Large intestine (tissue), 12 donors: ENCODE measurements around the gene PSMG4. TPM values are rescaled to one million over a fixed set of nuclear protein-coding genes. Genes with fewer than 3 reads are reported as not detected.

Experiments used
- DNase-seq, 2 donors: peaks; one replicate each; pipeline versions ENCODE4 v3.0.0 to v3.0.0-alpha.2; 2013
- H3K27ac ChIP-seq: one replicate; pipeline ENCODE4 v1.5.1; 2013; ENCODE audit warnings: low read length
- H3K27me3 ChIP-seq: 2 replicates; pipeline ENCODE4 v1.6.1; 2013; ENCODE audit warnings: low read length; ENCODE audit not compliant: control insufficient read depth, insufficient read depth
- H3K36me3 ChIP-seq: 2 replicates; pipeline ENCODE4 v1.6.1; 2013; ENCODE audit warnings: low read length; ENCODE audit not compliant: control insufficient read depth, insufficient read depth
- H3K4me1 ChIP-seq: one replicate; pipeline ENCODE4 v1.6.1; 2013; ENCODE audit warnings: low read length; ENCODE audit not compliant: control insufficient read depth, insufficient read depth
- H3K4me3 ChIP-seq: one replicate; pipeline ENCODE4 v1.5.1; 2013; ENCODE audit warnings: low read length
- H3K9me3 ChIP-seq: one replicate; pipeline ENCODE4 v1.6.1; 2013; ENCODE audit warnings: mild to moderate bottlenecking, low read depth, low read length, moderate library complexity; ENCODE audit not compliant: control insufficient read depth
- WGBS: methylation state at CpG from one replicate; pipeline ENCODE4 v1.1.5; 2013; ENCODE audit warnings: low lambda C conversion rate; ENCODE audit not compliant: insufficient coverage; 5-methylcytosine and 5-hydroxymethylcytosine counted together
- long read RNA-seq, 11 donors: transcript quantifications; one replicate each; lab custom pipeline, GENCODE V29; 2026
- polyA plus RNA-seq: library from polyadenylated mRNA; unstranded; fragments of 120-200 nt; gene quantifications from one replicate; pipeline ENCODE4 v1.2.1, GENCODE V29; 2013

The PSMG4 gene, protein sequence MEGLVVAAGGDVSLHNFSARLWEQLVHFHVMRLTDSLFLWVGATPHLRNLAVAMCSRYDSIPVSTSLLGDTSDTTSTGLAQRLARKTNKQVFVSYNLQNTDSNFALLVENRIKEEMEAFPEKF
- polyA plus RNA-seq, result 25.2 TPM
- long read RNA-seq, donor 1, full-length matches to known transcripts, result 9 of 9 reads
- long read RNA-seq, donor 1, partial matches to known transcripts, result 0 of 9 reads
- long read RNA-seq, donor 1, other reads (novel, unspliced or antisense), result 0 of 9 reads
- long read RNA-seq, donor 2, full-length matches to known transcripts, result 24 of 24 reads
- long read RNA-seq, donor 2, partial matches to known transcripts, result 0 of 24 reads
- long read RNA-seq, donor 2, other reads (novel, unspliced or antisense), result 0 of 24 reads
- long read RNA-seq, donor 3, full-length matches to known transcripts, result 26 of 33 reads
- long read RNA-seq, donor 3, partial matches to known transcripts, result 7 of 33 reads
- long read RNA-seq, donor 3, other reads (novel, unspliced or antisense), result 0 of 33 reads
- long read RNA-seq, donor 4, partial matches to known transcripts, result 0 of 1 reads
- long read RNA-seq, donor 4, other reads (novel, unspliced or antisense), result 0 of 1 reads
- long read RNA-seq, donor 5, partial matches to known transcripts, result 0 of 5 reads
- long read RNA-seq, donor 5, other reads (novel, unspliced or antisense), result 0 of 5 reads
- long read RNA-seq, donor 6, transcript PSMG4-206 (3 exons, 838 nt), result major isoform, 9 of 16 reads
- long read RNA-seq, donor 6, partial matches to known transcripts, result 5 of 16 reads
- long read RNA-seq, donor 6, other reads (novel, unspliced or antisense), result 0 of 16 reads
- long read RNA-seq, donor 7, full-length matches to known transcripts, result 6 of 6 reads
- long read RNA-seq, donor 7, partial matches to known transcripts, result 0 of 6 reads
- long read RNA-seq, donor 7, other reads (novel, unspliced or antisense), result 0 of 6 reads
- long read RNA-seq, donor 8, full-length matches to known transcripts, result 13 of 19 reads
- long read RNA-seq, donor 8, partial matches to known transcripts, result 6 of 19 reads
- long read RNA-seq, donor 8, other reads (novel, unspliced or antisense), result 0 of 19 reads
- long read RNA-seq, donor 9, full-length matches to known transcripts, result 17 of 17 reads
- long read RNA-seq, donor 9, partial matches to known transcripts, result 0 of 17 reads
- long read RNA-seq, donor 9, other reads (novel, unspliced or antisense), result 0 of 17 reads
- long read RNA-seq, donor 10, transcript PSMG4-206 (3 exons, 838 nt), result major isoform, 13 of 15 reads
- long read RNA-seq, donor 10, partial matches to known transcripts, result 0 of 15 reads
- long read RNA-seq, donor 10, other reads (novel, unspliced or antisense), result 0 of 15 reads
- long read RNA-seq, donor 11, full-length matches to known transcripts, result 17 of 17 reads
- long read RNA-seq, donor 11, partial matches to known transcripts, result 0 of 17 reads
- long read RNA-seq, donor 11, other reads (novel, unspliced or antisense), result 0 of 17 reads

DNA sequence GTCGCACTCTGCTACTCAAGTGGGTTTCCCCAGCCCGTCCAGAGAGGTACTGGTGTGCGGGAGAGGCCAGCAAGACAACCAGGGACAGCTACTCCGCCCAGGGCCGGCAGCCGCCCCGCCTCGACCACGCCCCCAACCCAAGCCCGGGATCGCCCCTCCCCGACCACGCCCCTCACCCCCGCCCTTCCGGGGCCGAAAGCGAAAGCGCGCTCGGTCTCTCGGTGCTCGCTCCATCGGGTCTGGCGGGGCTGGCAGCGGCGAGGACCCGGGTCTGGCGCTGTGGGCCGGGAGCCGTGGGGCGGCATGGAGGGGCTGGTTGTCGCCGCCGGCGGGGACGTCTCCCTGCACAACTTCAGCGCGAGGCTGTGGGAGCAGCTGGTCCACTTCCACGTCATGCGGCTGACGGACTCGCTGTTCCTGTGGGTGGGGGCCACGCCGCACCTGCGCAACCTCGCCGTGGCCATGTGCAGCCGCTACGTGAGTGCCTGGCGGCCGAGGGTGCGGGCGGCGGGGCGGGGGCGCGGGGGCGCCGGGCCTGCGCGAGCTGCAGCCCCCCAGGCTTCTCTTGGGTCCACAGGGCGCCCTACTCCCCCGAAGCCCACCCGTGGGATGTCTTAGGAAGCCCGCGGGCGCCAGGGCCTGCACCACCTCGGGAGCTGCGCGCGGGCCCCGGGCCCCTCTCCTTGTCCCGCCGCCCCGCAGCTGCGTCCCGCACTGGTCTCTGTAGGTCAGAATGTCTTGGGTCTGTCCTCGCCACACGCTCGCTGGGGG is at the start of gene PSMG4:
PSMG4 (plus strand) TSS at position 228 of the 771 bp plus-strand sequence; CDS start at position 304, 76 bp downstream.
- Histone ChIP-seq H3K4me1 (peaks cover 23% of the 10 kb centered on the region), H3K4me3 (peak within 1 kb of the TSS; percentile 76), H3K36me3 (peaks cover 10% of the 10 kb centered on the region), H3K9me3 (peaks cover under 1% of the 10 kb centered on the region), H3K27ac (peak within 1 kb of the TSS; percentile 36), H3K27me3 (peaks cover 8% of the 10 kb centered on the region)
- WGBS, result no CpG with 5 or more reads among the region's 80 CpGs
- peak; percentile 85 to 92 for DNase-seq

- Histone ChIP-seq H3K4me3 (no peak overlapping the region), H3K4me1 (peaks cover 2% of the 10 kb centered on the region), H3K27ac (peak overlapping the region; percentile 20), H3K36me3 (no peaks in the 10 kb centered on the region), H3K9me3 (no peaks in the 10 kb centered on the region), H3K27me3 (peaks cover 3% of the 10 kb centered on the region)
- WGBS, result 43% methylated on average over 3 of the region's 17 CpGs
- peak; percentile 68 to 86 for DNase-seq
Measured at GRCh38 chr6:3209114-3210023, 49.4 kb upstream of the PSMG4 start.

GRCh38 chr6:3210024-3210610 is 48.6 kb upstream of the PSMG4 start:
- H3K27ac ChIP-seq, result no peak overlapping the region
- no CpG with 5 or more reads among the region's 9 CpGs for WGBS

GRCh38 chr6:3211681-3212080 is 47.1 kb upstream of the PSMG4 start:
- no peak for DNase-seq
- Histone ChIP-seq H3K27ac (no peak overlapping the region), H3K9me3 (no peaks in the 10 kb centered on the region), H3K4me1 (peaks cover 2% of the 10 kb centered on the region), H3K4me3 (no peak overlapping the region), H3K36me3 (no peaks in the 10 kb centered on the region), H3K27me3 (peaks cover 3% of the 10 kb centered on the region)
- no CpG with 5 or more reads among the region's 5 CpGs for WGBS

More at GRCh38 chr6:3210024-3210610, 48.6 kb upstream of the PSMG4 start:
- no peak for DNase-seq
- H3K4me1 ChIP-seq, result peaks cover 2% of the 10 kb centered on the region
- H3K4me3 ChIP-seq, result no peak overlapping the region
- H3K27me3 ChIP-seq, result peaks cover 3% of the 10 kb centered on the region
- H3K36me3 ChIP-seq, result no peaks in the 10 kb centered on the region
- H3K9me3 ChIP-seq, result no peaks in the 10 kb centered on the region

- peaks cover 3% of the 10 kb centered on the region for H3K27me3 ChIP-seq
- H3K9me3 ChIP-seq, result no peaks in the 10 kb centered on the region
- no peaks in the 10 kb centered on the region for H3K36me3 ChIP-seq
- no peak for DNase-seq
- H3K27ac ChIP-seq, result no peak overlapping the region
- H3K4me3 ChIP-seq, result no peak overlapping the region
- peaks cover 2% of the 10 kb centered on the region for H3K4me1 ChIP-seq
- WGBS, result no CpG with 5 or more reads among the region's 6 CpGs
Measured at GRCh38 chr6:3212261-3212660, 46.5 kb upstream of the PSMG4 start.

GRCh38 chr6:3213334-3213695 is 45.4 kb upstream of the PSMG4 start:
- 100% methylated on average over 1 of the region's 2 CpGs for WGBS
- no peak overlapping the region for H3K27ac ChIP-seq
- no peak for DNase-seq
- no peaks in the 10 kb centered on the region for H3K36me3 ChIP-seq
- H3K4me1 ChIP-seq, result peaks cover 2% of the 10 kb centered on the region
- H3K4me3 ChIP-seq, result no peak overlapping the region
- peaks cover 3% of the 10 kb centered on the region for H3K27me3 ChIP-seq
- no peaks in the 10 kb centered on the region for H3K9me3 ChIP-seq

DNA sequence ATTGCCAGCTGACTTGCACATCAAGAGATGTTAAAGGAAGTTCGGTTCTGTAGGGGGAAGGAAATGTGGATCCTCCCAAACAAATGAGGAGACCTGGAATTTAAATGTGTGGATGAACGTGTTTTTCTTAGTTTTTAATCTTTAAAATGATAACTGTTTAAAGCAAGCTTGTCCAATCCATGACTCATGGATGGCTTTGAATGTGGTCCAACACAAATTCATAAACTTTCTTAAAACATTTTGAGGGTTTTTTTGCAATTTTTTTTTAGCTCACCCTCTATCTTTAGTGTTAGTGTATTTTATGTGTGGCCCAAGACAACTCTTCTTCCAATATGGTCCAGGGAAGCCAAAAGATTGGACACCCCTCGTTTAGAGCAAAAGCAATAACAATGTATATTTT is 43.8 kb upstream of the PSMG4 start:
- DNase-seq, result no peak
- no peaks in the 10 kb centered on the region for H3K36me3 ChIP-seq
- no peaks in the 10 kb centered on the region for H3K4me1 ChIP-seq
- H3K4me3 ChIP-seq, result no peak overlapping the region
- peaks cover 6% of the 10 kb centered on the region for H3K27me3 ChIP-seq
- H3K27ac ChIP-seq, result no peak overlapping the region
- no peaks in the 10 kb centered on the region for H3K9me3 ChIP-seq
- WGBS, result 80% methylated on average over 2 of the region's 3 CpGs

- peaks cover 4% of the 10 kb centered on the region for H3K9me3 ChIP-seq
- H3K27me3 ChIP-seq, result peaks cover 6% of the 10 kb centered on the region
- H3K36me3 ChIP-seq, result no peaks in the 10 kb centered on the region
- no peak for DNase-seq
- H3K27ac ChIP-seq, result no peak overlapping the region
- WGBS, result no CpG with 5 or more reads among the region's 2 CpGs
- H3K4me1 ChIP-seq, result no peaks in the 10 kb centered on the region
- H3K4me3 ChIP-seq, result no peak overlapping the region
Measured at GRCh38 chr6:3217286-3217685, 41.5 kb upstream of the PSMG4 start.
